GM04503 (cell line): ENCODE results near the gene ANKRD44.

Experiments
- DNase-seq: peaks from one replicate; pipeline ENCODE4 v3.0.0-alpha.2; 2012; ENCODE audit warnings: low read depth

ANKRD44 gene

DNA sequence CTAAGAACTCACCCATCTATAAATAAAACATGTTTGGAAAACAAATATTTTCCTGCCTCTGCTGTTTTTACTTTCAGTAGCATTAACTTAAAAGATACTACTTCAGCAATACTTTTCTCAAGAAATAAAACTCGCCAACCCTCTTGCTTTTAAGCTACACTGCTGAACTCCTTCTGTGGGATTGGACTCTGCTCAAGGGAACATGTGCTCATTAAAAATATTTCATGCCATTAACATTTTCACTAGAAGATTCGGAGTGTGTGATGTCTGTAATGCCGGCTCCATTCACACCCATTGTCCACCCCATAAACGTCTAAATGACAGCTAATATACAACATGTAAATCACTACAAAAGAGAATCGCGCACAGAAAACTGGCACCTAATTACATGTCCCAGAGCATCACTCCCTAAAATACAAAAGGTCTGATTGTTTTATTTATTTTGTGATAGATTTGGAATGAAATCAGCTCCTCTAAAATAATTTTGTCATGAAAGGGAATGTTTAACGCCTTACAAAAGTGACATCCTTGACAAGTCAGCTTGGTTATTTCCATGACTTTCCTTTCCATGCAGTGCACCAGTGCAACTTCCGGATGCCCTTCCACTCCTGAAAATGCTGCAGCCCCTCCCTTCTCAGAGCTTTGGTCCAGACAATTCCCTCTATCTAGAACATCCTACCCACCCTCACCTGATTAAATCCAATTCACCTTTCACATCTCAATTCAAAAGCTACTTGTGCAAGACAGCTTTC is 73.1 kb downstream of the ANKRD44 start:
- no peak for DNase-seq

DNA sequence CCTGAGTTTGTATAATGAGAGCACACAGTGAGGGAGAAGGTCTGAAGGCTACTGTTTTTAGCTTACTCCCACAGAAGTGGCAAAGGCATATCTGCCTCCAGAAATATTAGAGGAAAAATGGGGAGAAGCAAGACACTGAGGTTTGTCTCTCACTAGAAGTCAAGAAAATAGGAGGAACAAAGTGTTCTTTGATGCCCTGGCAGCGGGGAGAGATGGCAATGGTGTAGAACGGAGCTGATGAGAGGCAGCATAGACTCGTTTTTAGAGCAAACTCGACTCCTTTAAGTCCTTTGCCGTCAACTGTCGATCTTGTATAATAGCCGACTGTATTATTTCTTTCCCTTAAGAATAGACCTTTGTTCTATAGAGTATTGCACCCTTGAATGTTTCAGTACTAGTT is 73.8 kb downstream of the ANKRD44 start:
- DNase-seq, result no peak

DNA sequence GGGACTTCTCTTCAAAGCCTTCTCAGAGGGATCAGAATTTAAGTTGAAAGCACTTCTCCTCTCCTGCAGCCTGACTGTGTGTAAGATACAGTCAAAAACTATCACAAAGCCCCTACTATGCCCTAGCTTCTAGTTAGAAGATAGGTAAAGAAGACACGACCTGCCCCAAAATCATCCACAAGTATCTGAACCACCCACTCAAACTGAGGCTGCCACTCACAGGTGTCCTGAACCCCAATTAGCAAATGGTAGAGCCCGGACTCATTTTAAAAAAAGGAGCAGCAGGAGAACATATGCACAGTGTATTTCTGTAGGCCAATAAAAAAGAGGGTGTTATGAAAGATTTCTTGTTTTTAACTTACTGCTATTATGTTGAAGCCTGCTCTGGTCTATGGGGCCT is 74.4 kb downstream of the ANKRD44 start:
- no peak for DNase-seq

DNA sequence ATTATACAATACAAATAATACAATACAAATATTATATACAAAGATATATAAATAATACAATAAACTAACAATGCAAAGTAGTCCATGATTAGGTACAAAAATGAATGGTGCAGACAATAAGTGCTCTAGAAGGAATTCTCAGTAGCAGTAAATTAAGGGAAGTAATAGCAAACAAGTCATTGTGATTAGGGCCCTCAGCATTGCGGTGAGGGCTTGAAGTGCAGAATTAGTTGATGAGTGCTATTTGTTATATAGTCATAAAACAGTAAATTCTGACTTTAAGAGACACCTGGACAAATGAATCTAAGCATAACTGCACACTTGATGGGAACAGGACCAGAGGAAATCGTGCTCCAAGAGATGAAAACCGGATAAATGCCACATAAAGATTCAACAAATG is 74.9 kb downstream of the ANKRD44 start:
- DNase-seq, result no peak

DNA sequence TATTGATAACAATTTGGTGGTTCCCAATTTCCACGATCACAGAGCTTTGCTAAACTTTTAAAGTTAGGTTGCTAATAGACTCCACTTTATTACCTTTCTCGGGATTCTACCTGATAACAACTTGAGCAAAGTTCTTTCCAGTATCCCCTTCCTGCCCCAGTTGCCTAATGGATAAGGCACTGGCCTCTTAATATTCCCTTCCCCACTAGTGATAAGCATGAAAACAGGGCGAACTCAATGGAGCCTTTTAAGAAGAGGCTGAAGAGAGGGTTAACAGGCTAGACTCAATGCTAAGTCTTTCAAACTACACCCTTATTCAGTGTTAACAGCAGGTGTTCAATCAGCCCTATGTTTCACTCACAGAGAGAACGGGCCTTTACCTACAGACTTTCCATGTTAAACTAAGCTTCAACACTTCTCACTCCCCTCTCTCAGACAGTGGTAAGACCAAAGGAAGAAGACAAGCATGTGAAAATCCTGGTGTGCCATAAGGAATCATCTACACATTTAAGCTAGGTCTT is 75.8 kb downstream of the ANKRD44 start:
- DNase-seq, result no peak

DNA sequence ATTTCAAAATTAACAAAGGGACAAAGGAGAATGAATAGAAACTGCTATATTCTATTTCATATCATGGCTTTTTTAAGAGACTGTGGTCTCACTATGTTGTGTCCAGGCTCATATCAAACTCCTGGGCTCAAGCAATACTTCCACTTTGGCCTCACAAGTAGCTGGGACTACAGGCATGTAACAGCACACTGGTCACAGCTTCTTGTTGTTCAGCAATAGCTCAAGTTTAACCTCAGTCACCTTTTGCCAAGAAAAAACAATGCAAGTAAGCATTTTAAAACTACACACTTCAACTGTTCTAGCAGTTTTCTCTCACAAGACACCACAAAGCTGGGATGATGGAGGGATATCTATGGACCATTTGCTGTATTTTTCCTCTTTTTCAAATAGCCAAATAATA is 77.1 kb downstream of the ANKRD44 start:
- no peak for DNase-seq

DNA sequence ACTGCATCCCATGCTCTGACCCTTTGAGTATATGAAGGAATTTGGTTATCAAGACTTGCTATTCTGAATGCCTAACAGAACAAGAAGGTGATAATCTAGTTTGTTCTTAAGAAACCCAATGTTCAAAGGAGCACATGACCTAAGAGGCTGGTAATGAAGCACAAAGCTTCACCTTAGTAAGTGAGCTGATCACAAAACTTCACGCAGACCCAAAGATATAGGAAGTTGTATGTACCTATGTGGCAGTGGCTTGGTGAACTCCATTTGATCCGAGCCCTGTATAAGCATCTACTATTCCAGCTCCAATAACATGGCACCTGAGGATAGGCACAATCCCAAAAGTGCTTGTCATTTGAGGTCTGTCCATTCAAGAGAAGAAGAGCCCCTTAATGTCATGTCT is 78.6 kb downstream of the ANKRD44 start:
- no peak for DNase-seq

DNA sequence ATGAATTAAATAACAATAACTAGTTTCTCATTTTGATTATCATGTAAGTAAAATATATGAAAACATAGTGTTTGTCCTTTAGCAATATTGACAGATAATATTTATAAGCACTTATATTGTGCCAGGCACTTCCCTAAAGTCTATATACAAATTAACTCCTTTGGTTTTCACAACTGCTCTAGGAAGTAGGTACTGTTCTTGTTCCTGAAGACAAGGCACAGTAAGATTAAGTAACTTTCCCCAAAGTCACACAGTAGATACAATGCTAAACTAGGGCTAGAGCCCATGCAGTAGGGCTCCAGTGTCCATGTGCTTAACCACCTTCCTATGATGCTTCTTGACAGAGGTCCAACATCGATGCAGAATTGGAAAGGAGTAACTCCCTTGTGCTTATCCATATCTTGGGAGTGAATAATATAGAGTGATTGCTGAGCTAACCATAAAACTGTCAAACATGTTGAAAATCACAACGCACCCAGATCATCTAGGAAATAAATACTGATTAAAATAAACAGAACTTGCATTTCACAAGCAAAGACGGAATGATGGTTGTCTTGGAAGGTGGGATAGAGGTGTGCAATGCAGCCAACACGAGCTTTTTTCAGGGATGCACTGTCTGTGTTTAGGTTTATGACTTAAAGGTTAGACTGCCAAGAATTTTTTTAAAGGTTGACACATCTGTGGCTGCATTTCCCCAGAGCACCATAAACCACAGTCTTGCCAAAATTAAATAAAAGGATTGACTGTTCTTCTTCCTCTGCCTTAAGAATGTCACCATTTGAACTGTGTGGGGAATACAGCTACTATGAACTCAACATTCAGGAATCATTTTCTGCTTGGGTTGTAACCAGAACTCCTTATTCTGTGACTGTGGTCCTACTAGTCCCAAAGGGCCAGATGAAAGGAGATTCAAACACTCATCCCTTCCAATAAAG is 80.8 kb downstream of the ANKRD44 start:
- DNase-seq, result peak; percentile 37

DNA sequence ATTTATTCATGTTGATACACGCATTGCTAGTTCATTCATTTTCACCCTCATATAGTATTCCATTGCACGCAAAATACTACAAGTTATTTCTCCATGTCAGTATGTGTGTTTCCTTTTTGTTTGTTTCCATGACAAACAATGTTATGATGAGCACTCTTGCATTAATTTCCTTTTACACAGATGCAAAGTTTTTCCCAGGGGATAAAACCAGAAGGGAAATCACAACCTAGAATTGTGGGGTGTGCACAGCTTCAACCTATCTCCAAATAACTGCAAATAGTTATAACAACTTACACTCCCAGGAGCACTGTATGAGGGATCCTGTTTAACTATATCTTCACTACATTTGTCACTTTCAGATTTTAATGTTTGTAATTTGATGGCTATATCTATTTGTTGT is 87.1 kb downstream of the ANKRD44 start:
- DNase-seq, result no peak

DNA sequence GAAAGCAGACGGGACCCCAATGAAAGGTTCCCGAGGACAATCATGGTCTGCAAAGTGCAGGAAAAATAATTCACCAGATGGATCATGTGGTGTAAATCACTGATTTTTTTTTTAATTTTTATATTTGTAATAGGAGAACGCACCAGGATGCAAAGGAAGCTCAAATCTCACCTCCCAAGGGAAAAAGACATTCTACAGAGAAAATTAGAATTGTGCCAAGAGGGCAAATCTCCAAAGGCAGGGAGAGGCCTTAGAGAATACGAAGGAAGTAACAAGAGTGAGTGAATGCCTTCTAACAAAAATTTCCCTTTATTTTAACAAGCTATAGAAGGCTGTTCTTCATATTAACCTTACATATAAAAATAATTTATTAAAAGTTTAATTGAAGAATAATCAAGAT is 90.9 kb downstream of the ANKRD44 start:
- no peak for DNase-seq

DNA sequence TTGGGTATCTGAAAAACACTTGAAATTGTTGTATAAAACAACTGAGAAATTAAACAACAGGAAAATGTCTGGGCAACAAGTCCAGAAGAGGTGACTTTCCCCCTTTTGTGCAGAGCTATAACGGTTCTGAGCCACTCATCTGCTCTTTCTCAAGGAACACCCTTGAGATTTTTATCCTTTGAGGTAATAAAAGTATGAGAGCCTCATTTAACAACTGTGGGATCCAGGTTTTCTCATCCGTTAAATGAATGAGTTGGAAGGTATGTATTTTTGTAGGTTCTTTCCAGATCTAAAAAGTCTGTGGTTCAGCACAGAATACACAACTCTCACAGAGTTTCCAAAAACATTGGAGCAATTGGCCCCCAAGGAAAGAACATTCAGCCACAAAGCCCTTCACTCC is 93.0 kb downstream of the ANKRD44 start:
- no peak for DNase-seq

DNA sequence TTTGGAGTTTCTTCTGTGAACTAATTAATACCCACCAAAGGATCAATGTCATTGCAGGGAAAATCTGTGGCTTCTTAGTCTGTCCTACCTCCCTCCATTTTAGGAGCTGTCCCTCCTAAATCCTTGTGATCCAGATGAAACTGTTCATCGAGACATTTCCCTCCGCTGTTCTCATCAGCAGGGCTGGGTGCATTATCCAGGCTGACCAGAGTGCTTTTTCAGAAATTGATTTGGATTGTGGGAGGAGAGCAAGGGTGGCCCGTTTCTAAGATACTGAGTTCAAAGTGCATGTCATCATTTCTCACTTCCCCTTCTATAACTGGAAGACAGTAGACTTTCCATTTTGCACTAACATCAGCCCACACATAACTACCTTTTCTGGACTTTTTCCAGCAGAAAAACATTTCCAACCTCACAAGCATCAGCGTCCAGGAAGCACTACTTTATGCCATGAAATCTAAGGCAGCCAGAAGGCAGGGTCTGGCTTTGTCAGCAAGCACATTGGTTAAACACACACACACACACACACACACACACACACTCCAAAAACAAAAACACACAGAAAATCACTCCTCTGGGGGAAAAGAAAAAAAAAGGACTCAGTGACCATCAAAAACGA is 94.1 kb downstream of the ANKRD44 start:
- no peak for DNase-seq

DNA sequence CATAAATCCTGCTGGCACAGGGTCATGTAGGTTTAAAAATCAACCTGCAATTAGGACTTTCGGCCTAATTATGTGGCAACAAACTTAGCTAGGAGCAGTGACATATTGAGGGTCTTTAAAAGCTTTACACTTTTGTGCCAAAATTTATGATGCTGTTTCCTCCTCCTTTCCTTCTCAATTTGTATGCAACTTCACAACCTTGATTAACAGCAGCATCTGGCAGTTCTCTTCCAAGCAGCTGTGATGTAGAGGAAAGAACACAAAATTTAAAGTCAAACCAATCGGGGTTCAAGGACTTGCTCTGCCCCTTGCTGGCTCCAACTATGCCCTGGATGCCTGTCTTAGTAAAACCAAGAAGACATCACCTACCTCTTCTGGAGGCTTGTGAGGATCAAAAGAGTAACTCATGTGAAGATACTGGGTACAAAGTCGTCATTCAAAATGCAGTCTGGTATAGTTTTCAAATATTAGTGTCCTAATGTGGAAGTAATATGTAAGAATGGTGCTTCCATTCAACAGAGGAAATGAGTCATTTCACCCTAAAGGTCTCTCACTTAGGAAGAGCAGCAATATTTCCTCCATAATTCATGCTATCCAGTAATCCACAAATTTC is 94.7 kb downstream of the ANKRD44 start:
- DNase-seq, result no peak

DNA sequence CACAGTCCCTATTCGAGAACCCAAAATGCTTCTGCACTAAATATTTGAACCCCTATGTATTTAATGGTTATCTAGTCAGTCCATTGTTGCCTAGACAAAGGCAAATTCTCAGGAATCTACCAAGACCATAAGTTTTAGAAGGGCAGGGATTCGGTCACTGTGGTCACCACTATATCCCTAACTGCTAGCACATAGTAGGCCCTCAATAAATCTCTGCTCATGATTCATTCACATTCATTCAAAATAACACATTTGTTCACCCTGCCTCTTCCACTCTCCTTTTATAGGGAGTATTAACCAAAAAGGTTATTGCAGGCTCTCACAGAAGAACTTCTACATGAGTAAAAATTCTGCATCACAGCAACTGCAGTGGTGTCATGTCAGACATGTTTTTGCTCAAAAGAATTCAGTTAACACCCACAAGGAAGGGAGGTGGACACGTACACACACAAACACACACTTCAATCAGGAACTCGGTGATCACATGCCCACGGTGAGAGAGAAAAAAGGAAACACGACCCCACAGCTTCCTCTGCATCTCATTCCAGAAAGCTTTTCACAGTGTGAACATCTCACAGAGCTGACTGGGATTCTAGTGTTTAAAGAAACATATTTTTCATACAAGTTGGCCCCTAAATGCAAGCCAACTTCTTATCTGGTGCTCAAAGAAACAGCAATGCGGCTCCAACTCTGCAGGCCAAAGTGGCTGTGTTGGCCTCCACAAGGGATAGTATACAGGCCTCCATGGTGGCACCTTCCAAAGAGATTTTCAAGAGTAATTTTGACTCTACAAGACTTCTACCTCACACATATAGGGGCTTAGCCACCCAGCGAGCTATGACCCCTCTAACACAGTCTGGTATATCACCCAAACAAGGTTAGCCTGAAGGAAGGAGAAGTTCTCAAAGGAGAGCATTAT is 98.0 kb downstream of the ANKRD44 start:
- DNase-seq, result no peak

DNA sequence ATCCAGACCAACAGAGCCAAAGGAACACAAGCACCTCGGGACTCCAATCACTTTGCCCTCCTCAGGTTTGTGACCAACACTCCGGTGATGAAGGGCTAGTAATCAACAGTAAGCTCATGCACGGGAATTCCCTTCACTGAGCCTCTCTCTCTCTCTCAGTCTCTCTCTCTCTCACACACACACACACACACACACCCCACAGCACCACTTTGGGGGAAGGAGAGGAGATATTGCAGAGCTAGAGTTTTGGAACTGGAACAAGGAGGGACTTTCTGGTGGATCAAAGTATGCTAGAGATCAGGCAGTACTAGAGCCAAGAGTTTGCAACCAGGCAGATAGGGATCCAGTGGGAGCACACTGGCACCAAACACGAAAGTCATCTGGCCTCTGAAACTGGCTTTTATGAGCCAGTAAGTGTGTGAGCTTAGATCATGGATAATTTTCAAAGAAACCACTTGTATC is 98.7 kb downstream of the ANKRD44 start:
- no peak for DNase-seq

DNA sequence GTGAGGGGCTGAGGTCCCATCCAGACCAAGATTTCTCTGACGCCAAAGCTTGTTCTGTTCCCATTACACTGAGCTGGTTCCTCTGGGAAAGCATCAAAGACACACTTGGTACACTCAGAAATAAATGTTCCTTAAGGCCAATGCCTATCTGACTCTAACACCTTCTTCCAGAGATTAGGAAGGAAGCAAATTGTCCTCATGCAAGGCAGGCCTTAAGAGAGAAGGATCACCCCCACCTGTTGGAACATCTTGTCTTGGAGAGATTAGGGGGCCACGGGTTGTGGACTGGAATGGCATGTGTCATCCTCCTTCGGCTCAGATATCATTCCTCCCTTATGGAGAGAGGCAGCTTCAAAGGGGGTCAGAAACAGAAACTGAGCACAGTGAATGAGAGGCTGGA is 100.2 kb downstream of the ANKRD44 start:
- no peak for DNase-seq

DNA sequence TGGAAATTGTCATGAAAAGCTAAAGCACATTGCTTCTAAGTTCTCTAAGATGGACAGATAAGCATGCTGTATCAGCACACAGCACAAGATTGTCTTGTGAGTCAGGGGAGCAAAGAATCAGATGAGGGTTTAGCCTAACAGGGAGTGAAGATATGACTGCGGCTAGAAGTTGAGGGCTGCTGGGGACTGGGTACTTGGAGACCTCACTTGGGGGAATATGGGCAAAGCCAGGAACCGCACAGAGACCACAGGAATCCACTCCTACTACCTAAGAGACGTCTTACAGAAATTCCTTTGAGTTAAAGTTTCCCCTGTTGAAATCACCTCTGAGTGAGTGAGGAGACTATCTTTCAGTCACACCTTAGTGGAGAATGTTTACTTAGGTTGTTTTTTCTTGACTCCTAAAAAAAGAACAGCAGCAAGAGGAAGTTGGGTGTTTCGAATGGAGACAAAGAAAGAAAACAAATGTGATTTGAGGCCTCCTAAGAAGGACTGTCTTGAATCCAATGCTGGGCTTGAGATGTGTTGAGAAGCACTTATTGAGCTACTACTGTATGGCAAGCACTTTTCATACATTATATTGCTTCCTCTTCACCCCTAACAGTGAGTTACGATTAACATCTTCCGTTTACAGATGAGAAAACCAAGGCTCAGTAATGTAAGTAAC is 100.7 kb downstream of the ANKRD44 start:
- DNase-seq, result no peak

DNA sequence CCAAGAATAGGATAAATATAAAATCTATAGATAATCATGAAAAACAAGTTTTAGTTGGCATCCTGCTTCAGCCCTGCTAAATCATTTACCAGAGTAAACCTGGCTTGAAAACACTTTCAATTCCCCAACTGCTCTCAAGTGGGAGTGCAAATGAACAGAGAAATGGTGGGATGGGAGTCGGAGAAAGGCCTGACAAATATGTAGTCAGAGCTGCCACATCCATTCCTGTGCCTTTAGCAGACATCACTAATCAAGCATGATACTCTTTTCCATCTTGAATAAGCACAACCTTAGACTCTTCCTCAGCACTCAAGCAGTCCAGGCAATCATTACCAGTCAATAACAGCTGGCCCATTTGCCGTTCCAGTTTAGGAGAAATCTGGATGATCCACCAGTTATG is 101.3 kb downstream of the ANKRD44 start:
- DNase-seq, result no peak

DNA sequence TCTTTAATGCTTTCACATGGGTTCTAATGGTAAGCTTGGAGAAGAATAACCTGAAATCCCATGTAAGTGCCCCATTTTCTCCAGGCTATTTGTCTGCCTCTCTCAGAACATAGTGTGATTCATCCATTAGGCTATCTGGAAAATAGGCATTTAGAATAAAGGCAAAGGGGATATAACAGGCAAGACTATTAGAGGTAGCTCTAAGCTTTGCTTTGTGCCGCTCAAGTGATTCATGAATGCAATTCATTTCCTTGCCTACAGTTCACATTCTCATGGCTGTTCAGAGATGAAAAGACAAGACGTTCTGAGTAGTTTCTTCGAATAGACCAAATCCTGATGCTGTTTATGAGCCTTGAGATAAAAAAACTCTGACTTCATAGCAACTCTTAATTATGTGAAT is 101.7 kb downstream of the ANKRD44 start:
- no peak for DNase-seq

DNA sequence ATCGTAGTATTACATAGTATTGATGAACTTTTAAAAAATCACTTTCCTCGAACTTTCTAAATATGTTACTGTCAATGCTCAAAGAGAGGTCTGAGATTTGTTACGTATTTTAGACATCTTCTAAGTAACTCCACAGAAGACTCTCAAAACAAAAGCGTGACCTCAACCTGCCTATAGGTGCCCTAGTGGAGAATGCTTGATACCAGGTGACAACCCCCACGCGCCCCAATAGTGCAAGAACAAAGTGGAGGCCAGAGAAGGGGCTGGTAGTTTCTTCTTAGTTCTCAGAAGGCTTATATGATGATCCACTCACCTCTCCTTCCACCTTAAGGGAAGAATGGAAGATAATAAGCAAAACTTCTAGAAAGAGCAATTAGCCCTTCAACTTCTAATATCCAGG is 102.6 kb downstream of the ANKRD44 start:
- DNase-seq, result no peak

DNA sequence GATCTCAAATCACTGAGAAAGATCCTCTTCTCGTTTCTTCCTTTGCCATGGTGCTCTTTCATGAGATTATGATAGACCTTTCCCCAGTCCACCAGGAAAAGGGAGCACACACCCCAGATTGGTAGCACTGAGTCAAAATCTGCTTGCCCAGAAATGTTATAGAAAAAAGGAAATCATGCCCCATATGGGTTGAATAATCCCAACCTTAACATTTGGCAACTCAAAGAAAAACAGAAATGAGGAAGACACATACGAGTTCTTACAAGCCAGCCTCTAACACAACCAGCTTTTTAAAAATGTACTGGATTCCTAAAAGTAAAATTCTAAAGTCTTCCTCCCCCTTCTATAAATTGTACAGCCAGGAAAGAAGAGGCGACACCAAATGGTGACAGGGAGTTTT is 103.0 kb downstream of the ANKRD44 start:
- no peak for DNase-seq
